Cardiac muscle cell (in vitro differentiated cells and primary cell): ENCODE measurements around the gene SPTSSA. TPM values are rescaled to one million over a fixed set of nuclear protein-coding genes. Genes with fewer than 3 reads are reported as not detected.
"Not testable (repeated sequence)": the region's sequence is repeated elsewhere in the genome, so short reads cannot be mapped to it uniquely, and the experiment has no call there.

ENCODE experiments used
- DNase-seq, 2 donors: peaks; one replicate each; pipeline versions ENCODE4 v3.0.0 to v3.0.0-alpha.2; 2010 to 2017; ENCODE audit warnings: low read depth in 1 of 2, low spot score in 1 of 2
- H3K27ac ChIP-seq: fragments of 200-600 bp; sonication (generic); 2 replicates; pipeline ENCODE4 v1.5.1; 2016
- H3K27me3 ChIP-seq: fragments of 200-600 bp; sonication (generic); 2 replicates; pipeline ENCODE4 v1.6.0; 2016; ENCODE audit warnings: control low read depth
- H3K36me3 ChIP-seq: fragments of 200-600 bp; sonication (generic); 2 replicates; pipeline ENCODE4 v1.5.1; 2016; ENCODE audit warnings: control low read depth
- H3K4me1 ChIP-seq: fragments of 200-600 bp; sonication (generic); 2 replicates; pipeline ENCODE4 v1.8.1; 2017; ENCODE audit warnings: low read depth, mild to moderate bottlenecking, mixed run types
- H3K4me3 ChIP-seq: fragments of 200-600 bp; sonication (generic); 2 replicates; pipeline ENCODE4 v1.5.1; 2016; ENCODE audit warnings: mild to moderate bottlenecking
- H3K9me3 ChIP-seq: fragments of 200-600 bp; sonication (generic); 2 replicates; pipeline ENCODE4 v1.5.1; 2017; ENCODE audit warnings: low read depth, mild to moderate bottlenecking, control low read depth
- polyA plus RNA-seq: library from polyadenylated mRNA; unstranded; fragments of >200 nt; fragmentation: Nextera tagmentation; extraction: Ambion mirVana; gene quantifications from 2 replicates; pipeline ENCODE4 v1.2.1, GENCODE V29; 2016
- total RNA-seq: library from RNA; depleted of rRNA; stranded (reverse); fragments of >200 nt; gene quantifications from 2 replicates; pipeline ENCODE4 v1.2.3, GENCODE V29; 2016
- TF ChIP-seq, protein P1 (sequence below): IDR thresholded peaks from 2 replicates; pipeline ENCODE4 v1.5.1; 2012; ENCODE audit warnings: low read depth, mild to moderate bottlenecking, low read length

SPTSSA gene, protein sequence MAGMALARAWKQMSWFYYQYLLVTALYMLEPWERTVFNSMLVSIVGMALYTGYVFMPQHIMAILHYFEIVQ
- total RNA-seq (12.5 and 17.2 TPM in 2 replicates), polyA plus RNA-seq (38.0 and 40.1 TPM in 2 replicates)

DNA sequence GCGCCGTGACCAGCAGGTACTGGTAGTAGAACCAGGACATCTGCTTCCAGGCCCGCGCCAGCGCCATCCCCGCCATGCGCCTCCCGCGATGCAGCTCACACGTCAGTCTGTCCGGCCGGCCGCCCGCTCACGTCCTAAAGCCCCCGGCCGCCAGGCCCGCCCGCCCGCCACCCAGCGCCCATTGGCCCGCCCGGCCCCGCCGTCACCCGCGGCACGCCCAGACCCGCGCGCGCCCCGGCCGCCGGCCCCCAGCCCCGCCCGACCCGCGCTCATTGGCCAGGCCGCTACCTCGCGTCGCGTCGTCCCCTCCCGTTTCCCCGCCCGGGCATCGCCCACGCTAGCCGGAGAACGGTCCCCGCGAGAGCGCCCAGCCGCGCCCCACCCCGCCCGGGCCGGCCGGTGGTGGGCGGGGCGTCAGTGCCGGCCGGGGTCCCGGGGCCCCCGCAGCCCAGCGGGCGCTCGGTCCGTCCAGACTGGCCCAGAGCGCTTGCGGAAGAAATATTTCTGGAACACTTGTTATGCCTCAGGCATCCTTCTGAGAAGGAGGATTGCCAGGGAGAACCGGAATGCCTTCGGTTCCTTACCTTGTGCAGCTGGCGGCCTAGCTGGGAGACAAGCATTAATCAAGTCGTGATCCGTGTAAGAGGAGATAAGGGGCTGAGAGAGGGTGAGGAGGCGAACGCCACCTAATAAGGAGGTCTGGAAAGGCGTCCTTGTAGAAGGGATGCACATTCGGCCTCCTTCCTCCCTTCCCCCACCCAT is at the start of gene SPTSSA:
TSS of gene SPTSSA (minus strand) at position 109 of the 762 bp plus-strand sequence. CDS start at position 76, 33 bp downstream.
- TF ChIP-seq, protein P1, sequence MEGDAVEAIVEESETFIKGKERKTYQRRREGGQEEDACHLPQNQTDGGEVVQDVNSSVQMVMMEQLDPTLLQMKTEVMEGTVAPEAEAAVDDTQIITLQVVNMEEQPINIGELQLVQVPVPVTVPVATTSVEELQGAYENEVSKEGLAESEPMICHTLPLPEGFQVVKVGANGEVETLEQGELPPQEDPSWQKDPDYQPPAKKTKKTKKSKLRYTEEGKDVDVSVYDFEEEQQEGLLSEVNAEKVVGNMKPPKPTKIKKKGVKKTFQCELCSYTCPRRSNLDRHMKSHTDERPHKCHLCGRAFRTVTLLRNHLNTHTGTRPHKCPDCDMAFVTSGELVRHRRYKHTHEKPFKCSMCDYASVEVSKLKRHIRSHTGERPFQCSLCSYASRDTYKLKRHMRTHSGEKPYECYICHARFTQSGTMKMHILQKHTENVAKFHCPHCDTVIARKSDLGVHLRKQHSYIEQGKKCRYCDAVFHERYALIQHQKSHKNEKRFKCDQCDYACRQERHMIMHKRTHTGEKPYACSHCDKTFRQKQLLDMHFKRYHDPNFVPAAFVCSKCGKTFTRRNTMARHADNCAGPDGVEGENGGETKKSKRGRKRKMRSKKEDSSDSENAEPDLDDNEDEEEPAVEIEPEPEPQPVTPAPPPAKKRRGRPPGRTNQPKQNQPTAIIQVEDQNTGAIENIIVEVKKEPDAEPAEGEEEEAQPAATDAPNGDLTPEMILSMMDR, result no peak
- H3K36me3 ChIP-seq, result no peaks in the 10 kb centered on the region
- H3K27me3 ChIP-seq, result no peaks in the 10 kb centered on the region
- peaks cover 15% of the 10 kb centered on the region for H3K4me1 ChIP-seq
- no peaks in the 10 kb centered on the region for H3K9me3 ChIP-seq
- peak within 1 kb of the TSS; percentile 97 for H3K27ac ChIP-seq
- peak; percentile 94 to 96 for DNase-seq
- H3K4me3 ChIP-seq, result peak within 1 kb of the TSS; percentile 73

GRCh38 chr14:34507884-34508283 is 45.8 kb upstream of the SPTSSA start:
- H3K27me3 ChIP-seq, result no peaks in the 10 kb centered on the region
- TF ChIP-seq, protein P1, result no peak
- DNase-seq, result no peak

DNA sequence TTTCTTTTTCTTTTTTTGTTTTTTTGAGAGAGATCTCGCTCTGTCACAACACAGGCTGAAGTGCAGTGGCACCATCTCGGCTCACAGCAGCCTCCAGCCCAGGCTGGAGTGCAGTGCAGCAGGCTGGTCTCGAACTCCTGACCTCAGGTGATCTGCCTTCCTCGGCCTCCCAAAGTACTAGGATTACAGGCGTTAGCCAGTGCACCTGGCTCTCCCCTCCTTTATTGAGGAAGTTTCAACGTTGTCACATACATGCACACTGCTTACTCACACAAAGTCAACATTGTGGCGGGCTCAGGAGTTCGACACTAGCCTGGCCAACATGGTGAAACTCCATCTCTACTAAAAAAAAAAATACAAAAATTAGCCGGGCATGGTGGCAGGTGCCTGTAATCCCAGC is 45.4 kb upstream of the SPTSSA start:
- TF ChIP-seq, protein P1, result no peak
- H3K27ac ChIP-seq, result no peak overlapping the region
- no peaks in the 10 kb centered on the region for H3K4me1 ChIP-seq
- H3K27me3 ChIP-seq, result no peaks in the 10 kb centered on the region
- H3K4me3 ChIP-seq, result no peak overlapping the region
- DNase-seq, result no peak
- no peaks in the 10 kb centered on the region for H3K9me3 ChIP-seq
- H3K36me3 ChIP-seq, result no peaks in the 10 kb centered on the region

More at GRCh38 chr14:34507884-34508283, 45.8 kb upstream of the SPTSSA start:
- H3K27ac ChIP-seq, result no peak overlapping the region
- H3K4me3 ChIP-seq, result no peak overlapping the region
- no peaks in the 10 kb centered on the region for H3K9me3 ChIP-seq
- H3K4me1 ChIP-seq, result no peaks in the 10 kb centered on the region
- H3K36me3 ChIP-seq, result no peaks in the 10 kb centered on the region

- H3K4me3 ChIP-seq, H3K9me3 ChIP-seq, H3K4me1 ChIP-seq, H3K27me3 ChIP-seq, H3K27ac ChIP-seq, H3K36me3 ChIP-seq, DNase-seq: not testable (repeated sequence)
These were observed 43.1 kb upstream of the SPTSSA start for GRCh38 chr14:34505124-34505491.

- H3K9me3 ChIP-seq, H3K27me3 ChIP-seq, H3K27ac ChIP-seq: not testable (repeated sequence)
These were observed 42.0 kb upstream of the SPTSSA start for GRCh38 chr14:34504027-34504426.

GRCh38 chr14:34502545-34503225 is 40.6 kb upstream of the SPTSSA start:
- H3K27ac ChIP-seq, result no peak overlapping the region
- peak in 1 of 2 donors; percentile 61 for DNase-seq

More at GRCh38 chr14:34504027-34504426, 42.0 kb upstream of the SPTSSA start:
- H3K36me3 ChIP-seq, DNase-seq, H3K4me1 ChIP-seq, H3K4me3 ChIP-seq: not testable (repeated sequence)

More at GRCh38 chr14:34502545-34503225, 40.6 kb upstream of the SPTSSA start:
- Histone ChIP-seq H3K36me3 (no peaks in the 10 kb centered on the region), H3K4me3 (no peak overlapping the region), H3K27me3 (no peaks in the 10 kb centered on the region), H3K9me3 (no peaks in the 10 kb centered on the region), H3K4me1 (no peaks in the 10 kb centered on the region)
- TF ChIP-seq, protein P1, result no peak
